SK-N-SH (cell line): ENCODE data around the gene COPS9.

Source experiments
- CTCF ChIP-seq: fragments of 200-600 bp; sonication (generic); IDR thresholded peaks from 2 replicates; pipeline ENCODE4 v1.6.1; 2017; ENCODE audit warnings: antibody characterized with exemption, mild to moderate bottlenecking, moderate library complexity
- EP300 ChIP-seq, 2 experiments: IDR thresholded peaks; 2 replicates each; pipeline versions ENCODE4 v1.4.0 to v1.6.1; 2012; ENCODE audit warnings: borderline replicate concordance in 1 of 2, low read depth in 1 of 2, low read length in 1 of 2
- EZH2phosphoT487 ChIP-seq: fragments of 200-600 bp; sonication (generic); IDR thresholded peaks from 2 replicates; pipeline ENCODE4 v1.6.1; 2017; ENCODE audit warnings: low read depth, mixed run types, mild to moderate bottlenecking, antibody characterized with exemption, moderate library complexity, borderline replicate concordance
- FOXM1 ChIP-seq: IDR thresholded peaks from 2 replicates; pipeline ENCODE4 v1.4.0; 2012; ENCODE audit warnings: low read depth, mild to moderate bottlenecking
- MAX ChIP-seq: IDR thresholded peaks from 2 replicates; pipeline ENCODE4 v1.4.0; 2012; ENCODE audit warnings: low read depth
- POLR2AphosphoS5 ChIP-seq: IDR thresholded peaks from 2 replicates; pipeline ENCODE4 v1.6.1; 2012; ENCODE audit warnings: low read depth, low read length
- RCOR1 ChIP-seq: fragments of 150-350 bp; IDR thresholded peaks from 2 replicates; pipeline ENCODE4 v1.6.1; 2017; ENCODE audit warnings: antibody characterized with exemption, low read length
- REST ChIP-seq: IDR thresholded peaks from 2 replicates; pipeline ENCODE4 v1.6.1; 2012; ENCODE audit warnings: mild to moderate bottlenecking, low read depth, low read length, moderate library complexity
- RFX5 ChIP-seq: IDR thresholded peaks from 2 replicates; pipeline ENCODE4 v1.6.1; 2012; ENCODE audit warnings: mild to moderate bottlenecking, improper control_type of control experiment, low read length
- SMC3 ChIP-seq: IDR thresholded peaks from 2 replicates; pipeline ENCODE4 v1.6.1; 2012; ENCODE audit warnings: low read depth, low read length, improper control_type of control experiment
- TAF1 ChIP-seq: IDR thresholded peaks from 2 replicates; pipeline ENCODE4 v1.6.1; 2012; ENCODE audit warnings: low read depth, mild to moderate bottlenecking, low read length, moderate library complexity, borderline replicate concordance
- TEAD4 ChIP-seq: IDR thresholded peaks from 2 replicates; pipeline ENCODE4 v1.4.0; 2012; ENCODE audit warnings: mild to moderate bottlenecking, borderline replicate concordance; ENCODE audit not compliant: insufficient read depth

- no peak for TF ChIP-seq EZH2phosphoT487
- TF ChIP-seq RCOR1, result no peak
- no peak for TF ChIP-seq SMC3
- no peak for TF ChIP-seq CTCF
- no peak for TF ChIP-seq TEAD4
- no peak for TF ChIP-seq POLR2AphosphoS5
- TF ChIP-seq EP300 (IDR thresholded peaks at IDR 0.05; ENCODE audit: borderline replicate concordance in 1 of 2, low read depth in 1 of 2, low read length in 1 of 2), result no peak
- no peak for TF ChIP-seq TAF1
- no peak for TF ChIP-seq MAX
- TF ChIP-seq RFX5, result no peak
- TF ChIP-seq REST, result no peak
- TF ChIP-seq FOXM1, result no peak
Measured at GRCh38 chr2:240179941-240180666, 44.0 kb upstream of the COPS9 start.
